NOMO-1 treated with DMSO at 0.1 percent for 48 hours (cell line): ENCODE measurements around the gene PRR33.
"Not testable (repeated sequence)": the region's sequence is repeated elsewhere in the genome, so short reads cannot be mapped to it uniquely, and the experiment has no call there.

ENCODE experiments used
- DNase-seq: peaks from one replicate; lab custom pipeline; 2025; ENCODE audit not compliant: unreplicated experiment; lab: John Stamatoyannopoulos, UW

The PRR33 gene

DNA sequence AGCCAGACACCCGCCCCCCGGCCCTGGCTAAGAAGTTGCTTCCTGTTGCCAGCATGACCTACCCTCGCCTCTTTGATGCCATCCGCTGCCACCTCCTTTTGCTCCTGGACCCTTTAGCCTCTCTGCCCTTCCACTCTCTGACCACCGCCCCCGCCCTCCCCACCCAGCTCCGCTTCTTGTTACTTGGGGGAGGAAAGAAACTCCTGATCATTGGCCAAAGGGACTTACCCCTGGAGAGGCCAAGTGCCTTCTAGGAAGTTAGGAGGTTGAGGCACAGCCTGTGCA, at the start of gene PRR33:
PRR33 (minus strand) TSS at position 65 of the 285 bp plus-strand sequence. CDS start 1,311 bp downstream, outside the sequence.
- no peak for DNase-seq

DNA sequence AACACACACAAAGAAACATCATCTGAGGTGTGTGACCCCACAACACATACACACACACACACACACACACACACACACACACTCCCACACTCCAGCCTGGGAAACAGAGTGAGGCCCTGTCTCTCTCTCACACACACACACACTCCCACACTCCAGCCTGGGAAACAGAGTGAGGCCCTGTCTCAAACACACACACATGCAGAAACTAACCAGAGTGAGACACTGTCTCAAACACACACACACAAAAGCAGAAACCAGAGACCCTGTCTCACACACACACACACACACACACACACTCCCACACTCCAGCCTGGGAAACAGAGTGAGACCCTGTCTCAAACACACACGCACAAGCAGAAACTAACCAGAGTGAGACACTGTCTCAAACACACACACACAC, 48.1 kb upstream of the PRR33 start:
- DNase-seq = not testable (repeated sequence)

DNA sequence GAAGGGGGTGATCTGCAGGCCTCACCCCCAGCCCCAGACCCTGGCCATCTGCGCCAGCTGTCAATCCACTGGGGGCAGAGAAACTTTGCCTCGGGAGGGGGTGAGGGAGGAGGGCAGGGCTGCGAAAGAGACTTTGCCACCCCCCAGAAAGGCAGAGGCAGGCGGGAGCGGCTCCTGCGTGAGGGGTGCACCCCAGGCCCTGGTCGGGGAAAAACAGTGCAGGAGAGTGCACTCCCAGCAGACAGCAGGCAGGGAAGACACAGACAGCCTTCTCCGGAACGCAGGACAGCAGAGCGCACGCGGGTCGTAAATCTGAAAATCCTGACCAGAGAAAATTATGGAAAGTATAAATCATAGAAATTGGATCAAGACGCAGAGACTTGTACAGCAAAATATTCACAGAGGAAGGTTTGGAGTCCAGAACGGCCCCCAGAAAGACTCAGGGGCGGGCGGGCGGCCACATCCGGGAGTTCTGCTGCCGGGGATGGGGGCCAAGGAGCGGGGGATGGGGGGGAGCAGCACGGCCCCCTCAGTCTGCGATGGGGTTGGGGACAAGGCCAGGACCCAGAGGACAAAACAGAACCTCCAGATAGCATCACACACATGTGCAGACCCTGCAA, 47.4 kb upstream of the PRR33 start:
- DNase-seq = no peak

DNA sequence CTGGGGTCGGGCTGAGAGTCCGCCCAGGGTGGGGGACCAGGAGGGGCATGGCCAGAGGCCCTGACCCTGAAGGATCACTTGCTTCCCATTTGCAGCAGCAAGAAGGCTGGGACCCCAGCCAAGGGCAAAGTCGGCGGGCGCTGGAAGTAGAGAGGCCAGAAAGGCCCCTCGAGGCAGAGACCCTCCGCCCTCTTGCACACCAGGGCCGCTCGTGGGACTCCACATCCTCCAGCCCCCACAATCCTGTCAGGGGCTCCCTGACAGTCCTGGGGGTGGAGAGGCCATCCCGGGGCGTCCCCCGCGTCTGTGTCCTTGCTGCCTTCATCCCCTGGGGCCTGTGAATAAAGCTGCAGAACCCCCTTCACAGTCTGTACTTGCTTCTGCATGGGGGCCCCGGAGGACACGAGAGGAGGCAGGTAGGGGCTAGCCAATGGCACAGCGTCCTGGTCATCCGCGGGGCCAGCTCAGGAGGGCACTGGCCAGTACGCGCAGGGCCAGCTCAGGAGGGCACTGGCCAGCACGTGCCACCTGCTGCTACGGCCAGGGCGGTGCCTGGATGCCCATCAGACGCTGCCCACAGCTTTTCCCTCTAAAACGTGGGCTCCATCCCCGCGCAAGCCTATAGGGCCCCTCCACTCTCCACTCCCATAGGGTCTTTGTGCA, 46.8 kb upstream of the PRR33 start:
- no peak for DNase-seq

DNA sequence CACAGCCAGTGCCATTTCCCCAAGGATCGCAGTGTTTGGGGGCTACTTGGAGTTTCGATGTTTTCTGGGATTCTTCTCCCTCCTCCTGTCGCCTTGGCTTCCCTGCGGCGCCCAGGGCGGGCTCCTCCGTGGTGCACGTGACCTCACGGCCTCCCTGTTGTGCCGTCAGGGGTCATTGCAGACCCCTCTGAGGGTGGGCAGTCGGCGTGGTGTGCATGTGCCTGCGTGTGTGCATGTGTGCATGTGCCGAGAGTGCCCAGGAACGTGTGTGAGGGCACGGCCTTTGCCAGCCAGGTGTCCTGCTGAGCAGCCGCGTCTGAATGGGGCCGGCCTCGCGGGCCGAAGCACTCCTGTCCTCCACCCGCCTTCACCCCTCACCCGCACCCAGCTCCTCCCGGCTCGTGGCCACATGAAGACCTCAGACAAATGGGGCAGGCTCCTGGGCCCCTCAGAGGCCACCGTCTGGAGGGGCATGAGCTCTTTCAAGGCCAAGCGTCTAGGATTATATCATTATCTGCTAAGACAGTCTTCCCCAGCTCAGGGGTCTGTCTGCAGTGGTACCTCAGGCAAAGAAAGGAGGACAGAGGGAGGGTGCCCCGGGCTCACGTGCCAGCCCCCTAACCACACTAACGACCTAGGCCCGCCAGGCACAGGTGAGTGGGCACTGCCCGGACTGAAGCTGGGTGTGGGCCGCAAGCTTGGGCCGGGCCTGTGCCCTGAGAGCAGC, 46.1 kb upstream of the PRR33 start:
- DNase-seq = no peak

DNA sequence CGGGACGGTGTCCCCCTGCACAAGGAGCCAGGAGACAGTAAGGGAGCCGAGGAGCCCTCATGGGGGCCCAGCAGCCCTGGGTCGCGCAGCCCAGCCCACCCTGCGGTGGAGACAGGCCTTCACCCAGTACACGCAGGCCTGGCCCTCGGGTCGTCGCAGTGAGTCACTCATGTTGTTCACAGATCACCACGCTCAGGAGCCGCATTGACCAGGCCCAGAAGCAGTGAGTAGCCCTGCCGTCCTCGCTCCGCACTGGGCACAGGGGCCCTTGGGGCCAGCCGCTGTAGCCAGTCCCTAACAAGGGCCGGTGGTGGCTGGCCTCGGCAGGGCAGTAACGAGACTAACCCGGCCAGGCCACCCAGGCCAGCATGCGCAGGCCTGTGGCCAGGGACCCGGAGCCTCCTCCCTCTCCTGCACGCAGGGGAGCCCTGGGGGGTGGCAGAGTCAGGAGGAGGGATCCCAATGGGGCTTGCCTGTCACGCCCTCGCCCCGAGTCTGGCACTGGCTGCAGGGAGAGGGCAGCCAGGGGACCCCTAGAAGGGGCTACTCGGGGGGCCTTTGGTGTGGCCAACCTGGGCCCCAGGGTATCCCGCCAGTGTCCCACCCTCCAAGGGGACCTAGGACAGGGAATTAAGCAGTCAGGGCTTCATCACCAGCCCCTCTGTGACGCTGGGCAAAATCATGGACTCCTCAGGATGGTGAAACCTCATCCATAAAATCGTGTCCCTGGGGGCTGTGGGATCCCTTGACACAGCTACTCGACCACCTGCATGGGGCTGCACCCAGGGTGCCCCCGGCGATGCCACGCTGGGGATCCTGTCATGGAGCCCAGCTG, 45.3 kb upstream of the PRR33 start:
- DNase-seq = no peak

DNA sequence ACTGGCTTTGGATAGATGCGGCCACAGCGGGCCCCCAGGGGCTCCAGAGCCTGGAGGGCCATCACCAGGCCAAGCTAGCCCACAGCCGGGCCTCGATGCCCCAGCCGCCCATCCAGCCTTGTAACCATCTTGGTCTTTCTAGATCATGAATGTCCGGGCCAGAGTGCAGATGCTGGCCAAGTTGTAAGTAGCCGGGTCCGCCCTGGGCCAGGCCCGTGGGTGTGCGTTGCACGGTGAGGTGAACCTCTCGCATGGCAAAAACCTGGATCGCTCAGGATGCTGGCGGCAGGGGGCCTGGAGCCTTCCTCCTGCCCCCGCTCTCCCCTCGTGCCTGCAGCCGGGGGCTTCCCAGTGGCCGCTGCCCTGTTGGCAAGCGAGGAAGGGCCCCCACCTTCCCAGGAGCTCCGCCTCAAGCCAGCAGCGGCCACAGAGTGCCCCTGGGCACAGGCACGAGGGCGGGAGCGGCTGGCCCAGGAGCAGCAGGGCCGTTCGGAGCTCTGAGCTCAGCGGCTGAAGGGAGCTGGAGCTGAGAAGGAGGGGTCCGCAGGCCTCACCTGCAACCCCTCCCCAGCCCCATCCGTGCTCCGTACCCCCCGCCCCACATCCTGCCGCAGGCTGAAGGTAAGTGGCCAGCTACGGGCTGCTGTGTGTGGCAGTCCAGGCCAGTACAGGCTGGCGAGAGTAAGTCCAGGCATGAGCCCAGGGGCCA, 44.5 kb upstream of the PRR33 start:
- DNase-seq = no peak

DNA sequence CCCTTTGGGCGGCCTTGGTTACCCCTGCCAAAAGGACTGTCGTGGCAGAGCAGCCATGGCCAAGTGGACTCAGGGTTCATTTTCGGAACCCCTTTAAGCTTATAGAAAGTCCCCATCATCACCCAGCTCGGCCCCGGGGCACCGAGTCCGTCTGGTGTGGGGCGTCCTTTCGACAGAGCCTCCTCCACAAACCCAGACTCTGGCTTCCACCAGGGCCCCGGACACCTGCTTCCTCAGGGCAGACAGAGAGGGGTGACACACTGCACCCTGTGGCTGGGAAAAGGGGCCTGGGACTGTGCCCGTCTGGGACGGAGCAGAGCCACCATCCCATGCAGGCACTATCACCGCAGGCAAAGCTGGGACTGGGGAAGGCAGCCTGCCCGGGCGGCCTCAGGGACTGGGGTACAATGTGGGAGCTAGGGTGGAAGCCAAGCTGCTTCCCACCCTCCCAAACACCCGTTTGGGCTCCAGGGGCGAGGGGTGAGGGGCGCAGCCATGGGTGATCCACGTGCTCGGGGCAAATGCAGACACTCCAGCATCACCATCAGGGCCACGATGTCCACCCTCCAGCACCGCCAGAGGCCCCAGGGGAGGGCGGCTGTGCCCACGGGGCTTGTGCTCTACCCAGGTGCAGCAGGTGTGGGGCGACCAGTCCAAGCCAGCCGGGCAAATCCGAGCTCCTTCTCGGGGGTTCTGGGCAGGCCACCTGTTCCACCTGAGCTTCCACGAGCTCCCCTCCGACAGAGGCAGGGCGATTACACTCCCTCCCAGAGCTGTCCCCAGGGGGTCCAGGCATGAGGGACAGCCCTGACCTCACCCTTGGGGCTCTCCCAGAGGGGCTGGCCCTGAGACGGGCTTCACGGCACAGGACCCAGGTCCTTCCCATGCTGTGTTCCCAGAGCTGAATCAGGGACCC, 43.7 kb upstream of the PRR33 start:
- no peak for DNase-seq

DNA sequence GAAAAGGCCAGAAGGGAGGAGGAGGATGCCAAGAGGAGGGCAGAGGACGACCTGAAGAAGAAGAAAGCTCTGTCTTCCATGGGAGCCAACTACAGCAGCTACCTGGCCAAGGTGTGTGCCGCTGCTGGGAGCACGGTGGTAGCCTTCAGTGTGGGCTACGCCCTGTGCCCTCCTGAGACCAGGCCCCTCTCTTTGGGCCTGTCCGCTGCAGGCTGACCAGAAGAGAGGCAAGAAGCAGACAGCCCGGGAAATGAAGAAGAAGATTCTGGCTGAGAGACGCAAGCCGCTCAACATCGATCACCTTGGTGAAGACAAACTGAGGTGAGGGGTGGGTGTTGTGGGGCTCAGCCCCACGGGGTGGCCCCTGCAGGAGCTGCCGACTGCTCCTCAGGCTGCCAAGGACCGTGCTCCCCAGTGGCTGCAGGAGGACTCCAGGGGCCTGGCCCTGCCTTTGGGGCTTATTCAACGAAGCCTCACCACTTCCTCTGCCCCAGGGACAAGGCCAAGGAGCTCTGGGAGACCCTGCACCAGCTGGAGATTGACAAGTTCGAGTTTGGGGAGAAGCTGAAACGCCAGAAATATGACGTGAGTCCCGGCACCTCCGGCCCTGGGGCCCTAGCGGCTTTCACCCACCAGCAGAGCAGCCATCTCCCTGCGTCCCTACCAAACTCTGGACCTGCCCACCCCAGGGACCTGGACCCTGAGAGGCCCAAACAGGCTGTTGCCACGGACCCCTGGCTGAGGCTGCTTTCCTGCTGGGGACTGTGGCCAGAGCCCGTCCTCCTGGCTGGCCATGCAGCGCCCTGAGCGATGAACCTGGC, 42.9 kb upstream of the PRR33 start:
- no peak for DNase-seq

DNA sequence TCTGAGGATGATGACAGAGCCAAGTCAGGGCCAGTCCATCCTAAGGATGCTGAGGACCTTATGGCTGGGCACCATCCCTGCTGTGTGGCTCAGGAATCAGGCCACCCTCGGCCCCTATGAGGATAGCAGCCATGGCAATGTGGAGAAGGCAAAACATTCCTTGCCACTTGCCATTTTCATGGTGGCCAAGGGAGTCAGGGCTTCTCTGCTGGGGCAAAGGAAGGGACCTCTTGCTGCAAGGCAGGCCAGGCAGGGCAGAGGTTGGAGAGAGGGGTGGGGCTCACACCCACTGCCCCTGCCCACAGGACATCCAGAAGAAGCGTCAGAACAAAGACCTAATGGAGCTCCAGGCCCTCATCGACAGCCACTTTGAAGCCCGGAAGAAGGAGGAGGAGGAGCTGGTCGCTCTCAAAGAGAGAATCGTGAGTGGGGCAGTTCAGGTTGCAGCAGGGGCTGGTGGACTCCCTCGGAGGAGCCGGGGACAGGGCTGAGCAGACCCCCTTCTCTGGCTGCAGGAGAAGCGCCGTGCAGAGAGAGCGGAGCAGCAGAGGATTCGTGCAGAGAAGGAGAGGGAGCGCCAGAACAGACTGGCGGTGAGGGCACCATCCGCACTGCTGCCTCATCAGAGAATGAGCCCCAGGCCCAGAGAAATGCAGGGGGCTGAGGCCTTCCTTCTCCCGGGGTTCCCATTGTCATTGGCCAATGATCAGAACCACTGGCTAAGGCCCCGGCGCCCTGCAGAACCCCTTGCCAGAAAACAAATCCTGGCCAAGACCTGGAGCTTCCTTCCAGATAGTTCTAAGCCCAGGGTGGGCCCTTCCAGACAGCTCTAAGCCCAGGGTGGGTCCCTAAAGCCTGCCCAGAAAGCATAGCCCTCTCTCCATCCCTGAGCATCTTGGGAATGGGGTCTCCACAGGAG, 42.0 kb upstream of the PRR33 start:
- no peak for DNase-seq

DNA sequence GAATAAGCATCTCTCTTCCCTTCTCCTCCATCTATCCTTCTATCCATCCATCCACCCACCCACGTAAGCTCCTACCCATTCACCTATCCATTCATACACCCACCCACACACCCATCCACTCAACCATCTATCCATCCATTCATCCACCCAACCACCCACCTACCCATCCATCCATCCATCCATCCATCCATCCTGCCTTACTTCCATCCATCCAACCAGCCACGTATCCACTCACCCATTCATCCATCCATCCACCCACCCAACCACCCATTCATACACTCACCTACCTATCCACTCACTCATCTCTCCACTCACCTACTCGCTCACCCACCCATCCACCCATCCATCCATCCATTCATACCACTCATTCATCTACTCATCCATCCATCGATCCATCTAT, 41.0 kb upstream of the PRR33 start:
- DNase-seq = no peak

DNA sequence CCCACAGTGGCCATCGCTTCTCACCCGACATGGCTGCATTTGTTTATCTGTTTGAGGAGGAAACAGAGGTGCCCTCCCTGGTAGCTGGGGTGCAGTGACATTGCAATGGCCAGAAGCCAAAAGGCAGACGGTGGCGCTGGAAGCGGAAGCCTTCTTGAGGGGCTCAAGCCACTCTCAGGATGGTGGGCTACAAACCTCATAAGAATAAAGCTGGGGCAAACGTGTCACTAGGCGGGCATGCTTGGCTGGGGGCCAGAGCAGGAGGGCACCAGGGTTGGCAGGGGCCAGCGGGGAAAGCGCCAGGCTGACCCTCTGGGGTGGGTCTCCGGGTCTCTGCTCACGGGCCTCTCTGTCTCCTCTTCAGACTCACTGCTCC, 40.4 kb upstream of the PRR33 start:
- no peak for DNase-seq

DNA sequence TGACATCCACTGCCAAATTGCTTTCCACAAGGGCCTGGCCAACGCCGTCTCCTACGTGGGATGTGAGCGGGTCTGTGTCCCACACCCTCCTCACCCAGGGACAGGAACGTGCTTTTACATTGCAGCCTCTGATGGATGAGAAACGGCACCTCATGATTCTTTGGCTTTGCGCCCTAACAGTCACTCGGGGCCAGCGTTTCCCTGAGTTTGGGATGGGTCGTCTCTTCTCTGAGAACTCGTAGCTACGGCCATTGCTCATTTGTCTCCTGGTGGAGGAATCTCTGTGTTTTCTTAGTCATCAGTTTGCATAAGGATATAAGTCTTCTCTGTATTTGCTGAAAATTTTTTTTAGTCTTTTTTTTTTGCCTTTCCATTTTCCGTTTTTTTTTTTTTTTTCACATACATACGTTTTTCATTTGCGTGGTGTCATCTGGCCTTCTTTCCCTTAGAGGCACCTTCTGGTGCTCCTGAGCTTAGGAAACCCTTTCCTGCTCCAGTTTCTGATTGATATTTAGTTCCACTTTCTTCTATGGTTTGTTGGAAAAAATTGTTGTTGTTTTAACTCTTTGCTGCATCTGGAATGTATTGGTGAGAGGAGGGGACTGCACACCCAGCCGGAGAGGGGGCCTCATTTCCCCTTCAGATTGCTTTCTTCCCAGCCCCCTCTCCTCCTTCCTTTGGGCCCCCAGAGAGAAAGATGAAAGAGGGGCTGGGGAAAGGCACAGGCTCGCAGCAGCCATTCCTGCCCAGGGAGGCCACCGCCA, 39.8 kb upstream of the PRR33 start:
- no peak for DNase-seq

DNA sequence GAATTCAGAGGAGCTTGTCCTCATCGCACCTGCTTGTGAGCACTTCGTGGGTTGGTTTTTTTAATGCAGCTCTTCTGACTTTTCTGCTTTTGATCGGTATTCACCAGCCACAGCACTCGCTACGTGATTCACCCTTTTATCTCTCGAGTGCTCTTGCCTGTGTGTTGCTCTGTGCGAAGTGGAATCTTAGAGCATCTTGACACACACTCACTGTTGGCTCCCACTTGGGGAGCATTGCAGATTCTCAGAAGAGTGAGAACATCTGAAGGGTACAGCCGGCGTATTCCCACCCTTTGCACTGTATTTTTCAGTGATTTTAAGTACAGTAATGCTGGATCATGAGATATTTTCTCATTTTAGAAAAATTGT, 38.8 kb upstream of the PRR33 start:
- no peak for DNase-seq

DNA sequence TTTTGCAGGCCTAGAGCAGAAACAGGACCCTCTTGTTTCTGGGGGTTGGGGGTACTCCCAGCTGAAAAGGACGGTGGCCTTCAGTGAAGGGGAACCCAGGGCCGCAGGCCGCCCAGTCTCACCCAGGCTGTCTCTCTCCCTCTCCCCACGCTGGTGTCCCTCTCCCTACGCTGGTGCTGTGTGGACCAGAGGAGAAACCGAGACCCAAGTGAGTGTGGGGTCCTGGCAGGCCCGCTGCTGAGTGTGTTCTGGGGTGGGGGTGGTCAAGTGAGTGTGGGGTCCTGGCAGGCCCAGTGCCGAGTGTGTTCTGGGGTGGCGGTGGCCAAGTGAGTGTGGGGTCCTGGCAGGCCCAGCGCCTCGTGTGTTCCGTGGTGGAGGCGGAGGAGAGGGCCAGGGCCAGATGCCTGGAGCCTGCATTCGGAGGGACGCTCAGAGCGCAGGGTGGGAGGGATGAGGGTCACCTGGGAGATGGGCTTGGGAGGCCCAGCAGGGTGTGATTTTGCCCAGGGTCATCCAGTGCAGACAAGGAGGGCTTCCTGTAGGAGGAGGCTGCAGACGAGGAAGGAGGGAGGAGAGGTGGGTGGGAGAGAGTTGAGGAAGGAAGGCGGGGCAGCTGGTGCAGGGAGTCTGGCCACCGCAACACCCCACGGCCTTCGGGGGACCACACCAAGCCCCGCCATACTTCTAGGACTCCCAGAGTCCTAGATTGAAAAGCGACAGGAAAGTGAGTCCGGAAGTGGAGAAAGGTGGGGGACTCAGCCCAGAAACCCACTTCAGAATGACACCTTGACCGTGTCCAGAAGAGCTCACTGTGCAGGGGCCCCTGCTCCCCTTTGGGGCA, 38.1 kb upstream of the PRR33 start:
- DNase-seq = no peak

DNA sequence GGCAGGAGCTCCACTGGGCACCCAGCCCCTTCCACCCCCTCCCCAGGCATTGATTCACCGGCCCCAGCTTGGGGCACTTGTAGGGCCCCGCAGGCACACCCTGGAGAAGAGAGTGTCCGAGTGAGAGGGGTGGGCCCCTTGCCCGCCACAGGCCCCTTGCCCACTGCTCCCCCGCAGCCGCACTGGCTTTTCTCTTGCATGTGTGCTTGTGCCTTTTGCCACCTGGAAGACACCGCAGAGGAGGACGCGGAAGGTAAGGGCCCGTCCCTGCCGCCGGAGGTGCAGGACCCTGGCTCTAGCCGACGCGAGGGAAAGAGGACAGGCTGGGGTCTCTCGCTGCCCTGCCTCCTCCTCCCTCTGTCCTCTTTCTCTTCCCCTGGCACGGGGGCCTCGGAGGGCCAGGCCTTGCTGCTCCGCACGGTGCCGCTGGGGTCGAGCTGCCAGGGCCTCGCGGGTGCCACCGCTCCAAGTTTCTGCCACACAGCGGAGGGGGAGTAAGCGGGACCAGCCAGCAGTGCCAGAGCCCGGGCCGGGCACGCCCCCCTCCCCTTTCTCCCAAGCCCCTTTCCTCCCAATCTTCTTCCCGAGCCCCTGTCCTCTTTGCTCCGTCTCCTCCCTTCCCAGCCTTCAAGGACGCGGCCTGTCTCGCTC, 37.3 kb upstream of the PRR33 start:
- DNase-seq = no peak
